Smooth muscle cell (in vitro differentiated cells): ENCODE data around the gene PPFIBP1. TPM values are rescaled to one million over a fixed set of nuclear protein-coding genes. Genes with fewer than 3 reads are reported as not detected.

Experiments used
- DNase-seq: peaks from one replicate; lab custom pipeline; 2025; ENCODE audit not compliant: unreplicated experiment; lab: John Stamatoyannopoulos, UW
- H2AFZ ChIP-seq: fragments of 200-600 bp; sonication (generic); 2 replicates; pipeline ENCODE4 v1.6.0; 2016; ENCODE audit warnings: antibody characterized with exemption, low read depth, mild to moderate bottlenecking
- H3F3A ChIP-seq: fragments of 200-600 bp; sonication (generic); 2 replicates; pipeline ENCODE4 v1.6.0; 2017; ENCODE audit warnings: antibody characterized with exemption, low read depth
- H3K27ac ChIP-seq: fragments of 200-600 bp; sonication (generic); 2 replicates; pipeline ENCODE4 v1.5.1; 2016; ENCODE audit warnings: low read depth, mild to moderate bottlenecking
- H3K27me3 ChIP-seq: fragments of 200-600 bp; sonication (generic); 2 replicates; pipeline ENCODE4 v1.6.1; 2016; ENCODE audit warnings: low read depth, mild to moderate bottlenecking
- H3K36me3 ChIP-seq: fragments of 200-600 bp; sonication (generic); 2 replicates; pipeline ENCODE4 v1.5.1; 2016; ENCODE audit warnings: low read depth
- H3K4me1 ChIP-seq: fragments of 200-600 bp; sonication (generic); 2 replicates; pipeline ENCODE4 v1.5.1; 2016; ENCODE audit warnings: low read depth
- H3K4me2 ChIP-seq: fragments of 200-600 bp; sonication (generic); 2 replicates; pipeline ENCODE4 v1.6.0; 2016; ENCODE audit warnings: mild to moderate bottlenecking
- H3K4me3 ChIP-seq: fragments of 200-600 bp; sonication (generic); 2 replicates; pipeline ENCODE4 v1.5.1; 2016; ENCODE audit warnings: mild to moderate bottlenecking
- H3K79me2 ChIP-seq: fragments of 200-600 bp; sonication (generic); 2 replicates; pipeline ENCODE4 v1.6.0; 2016; ENCODE audit warnings: low read depth, mild to moderate bottlenecking
- H3K9ac ChIP-seq: fragments of 200-600 bp; sonication (generic); 2 replicates; pipeline ENCODE4 v1.6.0; 2016; ENCODE audit warnings: low read depth
- H3K9me3 ChIP-seq: fragments of 200-600 bp; sonication (generic); replicated peaks from 2 replicates; pipeline ENCODE4 v1.5.1; 2016; ENCODE audit warnings: low read depth
- H4K20me1 ChIP-seq: fragments of 200-600 bp; sonication (generic); 2 replicates; pipeline ENCODE4 v1.6.0; 2016; ENCODE audit warnings: low read depth
- WGBS: methylation state at CpG from one replicate; pipeline ENCODE4 v1.1.7; 2016; ENCODE audit warnings: low lambda C conversion rate; 5-methylcytosine and 5-hydroxymethylcytosine counted together
- polyA plus RNA-seq: library from polyadenylated mRNA; unstranded; fragments of >200 nt; fragmentation: Nextera tagmentation; extraction: Ambion mirVana; gene quantifications from 2 replicates; pipeline ENCODE4 v1.2.1, GENCODE V29; 2016
- total RNA-seq: library from RNA; depleted of rRNA; stranded (reverse); fragments of >200 nt; gene quantifications from 2 replicates; pipeline ENCODE4 v1.2.3, GENCODE V29; 2014
- TF ChIP-seq, protein P1 (sequence below): fragments of 200-600 bp; sonication (generic); IDR thresholded peaks from 2 replicates; pipeline ENCODE4 v1.5.1; 2017; ENCODE audit warnings: borderline replicate concordance, mild to moderate bottlenecking, antibody characterized with exemption; ENCODE audit not compliant: insufficient read depth, poor library complexity, severe bottlenecking

Gene PPFIBP1
- total and polyA plus RNA-seq, 2 experiments from 2014 or later = 45.7 to 150 TPM

DNA sequence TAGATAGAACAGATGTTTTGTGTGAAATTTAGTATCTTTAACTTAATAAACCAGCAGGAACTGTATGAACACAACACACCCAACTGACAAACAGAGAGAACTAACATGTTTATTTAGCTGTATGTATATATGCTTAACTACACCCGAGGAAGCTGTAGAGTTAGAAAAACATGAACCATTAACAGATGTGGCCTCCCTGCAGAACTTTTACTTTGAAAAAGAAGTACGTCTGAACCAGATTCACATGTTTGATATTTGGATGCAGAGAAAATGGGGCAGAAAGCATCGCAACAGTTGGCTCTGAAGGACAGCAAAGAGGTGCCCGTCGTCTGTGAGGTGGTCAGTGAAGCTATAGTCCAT is 172.3 kb downstream of the PPFIBP1 start, which contains the start of gene REP15:
Gene REP15 (plus strand): TSS at position 155 of the 360 bp plus-strand sequence. CDS start 116 bp downstream, at position 271.
- no peaks in the 10 kb centered on the region for H3F3A ChIP-seq
- no peaks in the 10 kb centered on the region for H3K9me3 ChIP-seq
- no peak for DNase-seq
- no peaks in the 10 kb centered on the region for H3K27me3 ChIP-seq
- no peak within 1 kb of the TSS for H3K4me3 ChIP-seq
- H4K20me1 ChIP-seq = no peaks in the 10 kb centered on the region
- H3K79me2 ChIP-seq = no peaks in the 10 kb centered on the region
- no peak within 1 kb of the TSS for H3K4me2 ChIP-seq
- no peak within 1 kb of the TSS for H2AFZ ChIP-seq
- H3K27ac ChIP-seq = no peak within 1 kb of the TSS
- no peak within 1 kb of the TSS for H3K9ac ChIP-seq
- whole genome bisulfite sequencing = 95% methylated on average over 5 of the region's 5 CpGs
- peaks cover 29% of the 10 kb centered on the region for H3K36me3 ChIP-seq
- TF ChIP-seq, protein P1, sequence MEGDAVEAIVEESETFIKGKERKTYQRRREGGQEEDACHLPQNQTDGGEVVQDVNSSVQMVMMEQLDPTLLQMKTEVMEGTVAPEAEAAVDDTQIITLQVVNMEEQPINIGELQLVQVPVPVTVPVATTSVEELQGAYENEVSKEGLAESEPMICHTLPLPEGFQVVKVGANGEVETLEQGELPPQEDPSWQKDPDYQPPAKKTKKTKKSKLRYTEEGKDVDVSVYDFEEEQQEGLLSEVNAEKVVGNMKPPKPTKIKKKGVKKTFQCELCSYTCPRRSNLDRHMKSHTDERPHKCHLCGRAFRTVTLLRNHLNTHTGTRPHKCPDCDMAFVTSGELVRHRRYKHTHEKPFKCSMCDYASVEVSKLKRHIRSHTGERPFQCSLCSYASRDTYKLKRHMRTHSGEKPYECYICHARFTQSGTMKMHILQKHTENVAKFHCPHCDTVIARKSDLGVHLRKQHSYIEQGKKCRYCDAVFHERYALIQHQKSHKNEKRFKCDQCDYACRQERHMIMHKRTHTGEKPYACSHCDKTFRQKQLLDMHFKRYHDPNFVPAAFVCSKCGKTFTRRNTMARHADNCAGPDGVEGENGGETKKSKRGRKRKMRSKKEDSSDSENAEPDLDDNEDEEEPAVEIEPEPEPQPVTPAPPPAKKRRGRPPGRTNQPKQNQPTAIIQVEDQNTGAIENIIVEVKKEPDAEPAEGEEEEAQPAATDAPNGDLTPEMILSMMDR = no peak
- H3K4me1 ChIP-seq = no peaks in the 10 kb centered on the region

DNA sequence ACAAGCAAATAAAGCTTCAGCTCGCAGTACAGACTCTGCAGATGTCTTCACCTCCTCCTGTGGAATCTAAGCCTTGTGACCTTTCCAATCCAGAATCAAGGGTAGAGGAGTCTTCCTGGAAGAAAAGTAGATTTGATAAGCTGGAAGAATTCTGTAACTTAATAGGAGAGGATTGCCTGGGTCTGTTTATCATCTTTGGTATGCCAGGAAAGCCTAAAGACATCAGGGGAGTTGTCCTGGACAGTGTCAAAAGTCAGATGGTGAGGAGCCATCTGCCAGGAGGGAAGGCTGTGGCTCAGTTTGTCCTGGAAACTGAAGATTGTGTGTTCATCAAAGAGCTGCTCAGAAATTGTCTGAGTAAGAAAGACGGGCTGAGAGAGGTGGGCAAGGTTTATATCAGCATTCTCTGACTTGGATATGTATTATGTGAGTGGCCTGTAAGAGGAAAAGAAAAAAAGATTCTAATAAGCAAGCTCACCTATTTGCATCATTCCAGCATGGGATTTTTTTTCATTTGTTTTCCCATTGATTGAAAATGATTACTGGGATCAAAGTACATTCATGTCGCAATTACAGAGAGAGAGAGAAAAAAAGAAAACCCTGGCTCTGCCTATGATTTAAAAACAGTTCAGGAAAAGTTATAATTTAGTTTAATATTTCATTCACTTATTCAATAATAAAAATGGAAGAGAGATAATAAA is 173.0 kb downstream of the PPFIBP1 start:
- no peaks in the 10 kb centered on the region for H4K20me1 ChIP-seq
- H3K9ac ChIP-seq = no peak overlapping the region
- H3K4me2 ChIP-seq = no peak overlapping the region
- peaks cover 21% of the 10 kb centered on the region for H3K36me3 ChIP-seq
- no peak overlapping the region for H3K4me3 ChIP-seq
- H2AFZ ChIP-seq = no peak overlapping the region
- no peaks in the 10 kb centered on the region for H3K79me2 ChIP-seq
- no peak for DNase-seq
- no peaks in the 10 kb centered on the region for H3K9me3 ChIP-seq
- TF ChIP-seq, protein P1 = no peak
- H3F3A ChIP-seq = no peaks in the 10 kb centered on the region
- WGBS = 82% methylated on average over 3 of the region's 3 CpGs
- no peaks in the 10 kb centered on the region for H3K27me3 ChIP-seq
- H3K27ac ChIP-seq = no peak overlapping the region
- H3K4me1 ChIP-seq = no peaks in the 10 kb centered on the region

DNA sequence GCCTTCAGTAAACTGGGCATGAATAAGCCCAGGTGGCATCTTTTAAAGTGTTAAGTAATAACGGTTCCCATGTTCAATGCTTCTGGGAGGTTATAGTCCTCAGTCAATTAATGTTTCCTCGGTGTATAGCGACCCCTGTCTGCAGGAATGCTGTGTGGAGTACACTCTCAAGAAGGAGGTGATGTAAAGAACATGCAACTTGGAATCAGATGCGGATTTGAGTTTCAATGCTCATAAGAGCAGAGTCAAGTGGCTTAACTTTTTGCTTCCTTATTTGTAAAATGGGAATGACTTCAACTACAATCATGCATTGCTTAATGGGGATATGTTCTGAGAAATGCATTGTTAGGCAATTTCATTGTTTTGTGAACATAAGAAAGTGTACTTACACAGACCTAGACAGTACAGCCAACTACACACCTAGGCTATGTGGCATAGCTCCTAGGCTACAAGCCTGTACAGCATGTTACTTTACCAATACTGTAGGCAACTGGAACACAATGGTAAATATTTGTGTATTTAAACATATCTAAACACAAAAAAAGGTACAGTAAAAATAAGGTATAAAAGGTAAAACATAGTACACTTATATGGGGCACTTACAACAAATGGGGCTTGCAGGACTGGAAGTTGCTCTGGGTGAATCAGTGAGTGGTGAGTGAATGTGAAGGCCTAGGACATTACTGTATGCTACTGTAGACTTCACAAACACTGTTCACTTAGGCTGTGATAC is 179.9 kb downstream of the PPFIBP1 start:
- WGBS = 15% methylated on average over 4 of the region's 4 CpGs
- Histone ChIP-seq H3K9ac (no peak overlapping the region), H4K20me1 (no peaks in the 10 kb centered on the region), H3K9me3 (no peaks in the 10 kb centered on the region), H3K4me1 (no peaks in the 10 kb centered on the region), H3F3A (no peaks in the 10 kb centered on the region), H3K36me3 (no peaks in the 10 kb centered on the region), H2AFZ (no peak overlapping the region), H3K79me2 (no peaks in the 10 kb centered on the region), H3K27ac (no peak overlapping the region), H3K27me3 (no peaks in the 10 kb centered on the region), H3K4me2 (no peak overlapping the region), H3K4me3 (no peak overlapping the region)
- peak; percentile 5 for DNase-seq
- TF ChIP-seq, protein P1 = peak; percentile 89
